NCI-H1694 (cell line): ENCODE results near the gene UNC13C.

Source experiments
- DNase-seq: peaks from one replicate; lab custom pipeline; 2025; lab: John Stamatoyannopoulos, UW

The UNC13C gene

DNA sequence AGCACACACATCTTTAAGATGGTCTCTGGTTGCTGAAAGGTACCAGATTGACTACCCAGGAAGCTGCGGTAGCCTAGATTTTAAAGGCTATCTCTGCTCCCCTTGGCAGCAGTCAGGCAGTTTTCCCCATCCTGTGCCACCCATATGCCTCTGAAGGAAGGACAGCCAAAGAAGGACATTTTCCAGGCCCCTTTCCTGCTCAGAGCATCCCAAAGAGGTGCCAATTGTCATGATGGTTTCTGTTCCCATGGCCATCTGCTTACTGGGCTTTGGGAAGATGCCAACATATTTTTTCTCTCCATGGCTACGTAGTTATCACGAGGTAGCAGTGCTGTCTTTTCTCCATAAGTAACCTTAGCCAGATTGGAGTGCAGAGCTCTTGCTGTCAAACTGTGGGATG is 39.7 kb downstream of the UNC13C start:
- DNase-seq, result no peak

DNA sequence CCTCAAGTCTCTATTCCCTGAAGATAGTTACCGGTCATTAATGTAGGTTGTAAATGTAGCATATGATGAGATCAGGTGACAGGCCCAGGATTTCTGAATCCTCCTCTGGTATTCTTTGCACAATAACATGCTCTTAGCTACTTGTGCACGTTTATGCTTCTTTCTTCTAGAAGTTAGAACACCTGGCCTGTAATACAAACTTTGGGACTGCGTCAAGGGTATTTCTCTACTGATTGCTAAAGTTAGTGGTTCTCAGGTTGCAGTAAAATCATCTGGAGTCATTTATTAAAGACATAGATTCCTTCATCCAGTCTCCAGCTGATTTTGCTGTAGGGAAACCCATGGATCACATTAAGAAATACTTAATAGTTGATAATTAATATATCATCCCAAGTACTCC is 48.0 kb downstream of the UNC13C start:
- DNase-seq, result no peak

- no peak for DNase-seq
Measured at GRCh38 chr15:54026891-54027290, 48.6 kb downstream of the UNC13C start.

- no peak for DNase-seq
Measured at GRCh38 chr15:54029081-54029480, 50.8 kb downstream of the UNC13C start.

DNA sequence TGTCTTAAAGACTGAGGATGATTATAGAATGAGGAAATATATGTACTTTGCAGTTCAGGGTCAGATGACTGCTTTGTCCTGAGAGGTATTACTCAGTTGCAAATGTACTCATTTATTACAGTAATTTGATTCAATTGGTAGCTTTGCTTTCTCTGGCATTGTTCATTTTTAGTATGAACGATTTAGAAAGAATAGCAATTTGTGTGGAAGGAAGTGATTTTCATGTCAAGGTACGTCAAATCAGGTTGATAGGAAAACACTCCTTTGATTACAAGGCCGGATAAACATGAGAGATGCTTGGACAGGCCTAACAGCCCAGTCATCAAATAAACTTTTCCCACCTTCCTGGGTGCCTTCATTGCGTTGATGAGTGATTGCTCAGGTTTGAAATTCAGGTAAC is 53.8 kb downstream of the UNC13C start:
- no peak for DNase-seq

GRCh38 chr15:54033356-54033860 is 55.2 kb downstream of the UNC13C start:
- no peak for DNase-seq

DNA sequence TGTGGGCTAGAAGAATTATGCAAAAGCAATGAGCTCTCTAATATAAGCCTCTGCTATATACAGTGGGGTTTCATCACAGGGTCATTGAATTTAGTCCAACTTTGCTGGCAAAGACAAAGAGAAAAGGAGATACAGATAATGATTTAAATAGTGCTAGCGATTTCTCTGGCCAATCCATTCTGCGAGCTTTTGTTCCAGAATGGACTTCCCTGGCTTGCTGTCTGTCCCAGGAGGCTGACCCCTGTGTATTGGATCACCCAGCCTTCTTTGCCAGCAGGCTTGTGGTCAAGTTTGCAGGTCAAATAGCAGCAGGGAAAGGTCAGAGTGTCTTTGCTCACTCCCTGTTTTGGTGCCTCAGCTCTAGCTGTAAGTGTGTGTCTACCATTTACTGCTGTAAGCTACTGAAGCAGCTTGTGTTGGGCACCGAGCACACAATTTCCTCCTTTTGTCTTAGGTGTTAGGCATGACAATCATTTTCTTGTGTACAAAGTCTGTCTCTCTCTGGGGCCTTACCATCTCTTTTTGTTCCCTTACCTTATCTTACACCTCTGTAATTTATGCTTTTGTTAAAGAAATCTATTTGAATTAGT is 55.7 kb downstream of the UNC13C start:
- DNase-seq, result no peak

GRCh38 chr15:54035616-54036015 is 57.4 kb downstream of the UNC13C start:
- DNase-seq, result no peak

DNA sequence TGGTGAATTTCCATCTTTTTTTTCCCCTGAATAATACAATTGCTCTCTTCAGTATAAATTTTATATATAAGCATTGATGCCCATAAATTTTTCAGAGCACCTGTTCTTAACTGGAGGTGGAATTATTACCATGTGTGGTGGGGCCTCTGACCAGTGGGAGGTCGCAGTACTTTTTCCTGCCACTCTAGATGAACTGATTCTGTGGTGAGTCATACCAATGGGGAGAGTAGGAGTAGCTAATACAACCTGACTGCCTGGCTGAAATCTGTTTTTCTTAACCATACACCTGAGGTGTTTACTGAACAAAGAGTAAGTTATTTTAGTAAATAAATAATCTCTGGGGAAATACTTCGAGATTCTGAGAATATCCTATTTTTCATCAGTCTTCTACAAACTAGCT is 67.2 kb downstream of the UNC13C start:
- DNase-seq, result no peak

- no peak for DNase-seq
Measured at GRCh38 chr15:54046093-54046492, 67.9 kb downstream of the UNC13C start.

- DNase-seq, result no peak
Measured at GRCh38 chr15:54064365-54064764, 86.1 kb downstream of the UNC13C start.

DNA sequence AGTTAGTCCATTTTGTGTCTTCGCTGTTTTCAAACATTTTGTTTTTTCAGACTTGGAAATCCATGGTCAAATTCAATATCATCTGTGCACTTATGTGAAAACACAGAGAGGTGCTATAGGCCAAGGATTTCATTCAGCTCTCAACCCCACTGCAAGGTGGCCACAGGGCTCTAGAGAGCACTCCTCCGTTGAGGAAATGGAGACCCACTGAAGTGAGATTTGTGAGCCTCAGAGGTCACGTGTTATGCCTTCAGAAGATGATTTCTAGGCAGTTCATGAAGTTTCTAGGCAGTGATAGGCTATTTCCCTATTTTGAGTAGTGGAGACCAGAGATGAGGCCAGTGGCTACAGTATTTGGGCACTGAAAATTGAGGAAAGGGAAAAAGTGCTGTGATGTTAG is 88.2 kb downstream of the UNC13C start:
- no peak for DNase-seq

GRCh38 chr15:54082836-54083492 is 104.7 kb downstream of the UNC13C start:
- no peak for DNase-seq

DNA sequence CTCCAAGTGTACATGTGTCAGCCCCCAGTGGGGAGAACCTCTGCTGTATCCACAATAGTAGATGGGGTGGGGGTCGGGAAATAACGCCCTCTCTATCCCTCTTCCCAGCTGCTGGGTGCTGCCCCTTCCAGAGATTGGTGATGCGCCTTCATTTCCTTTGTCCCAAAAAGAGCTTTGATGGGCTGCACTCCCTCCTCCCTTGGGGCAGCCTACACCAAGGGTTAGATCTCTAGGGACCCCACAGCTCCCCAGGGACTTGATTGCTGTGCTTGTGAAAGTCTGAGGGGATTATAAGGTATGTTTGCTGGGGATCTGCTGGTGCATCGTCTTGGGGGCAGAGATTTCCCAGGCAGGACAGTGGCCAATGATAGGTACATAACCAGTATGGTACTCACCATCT is 105.3 kb downstream of the UNC13C start:
- no peak for DNase-seq

GRCh38 chr15:54083991-54084390 is 105.8 kb downstream of the UNC13C start:
- no peak for DNase-seq

GRCh38 chr15:54088837-54089236 is 110.6 kb downstream of the UNC13C start:
- no peak for DNase-seq

- no peak for DNase-seq
Measured at GRCh38 chr15:54089776-54090175, 111.5 kb downstream of the UNC13C start.

DNA sequence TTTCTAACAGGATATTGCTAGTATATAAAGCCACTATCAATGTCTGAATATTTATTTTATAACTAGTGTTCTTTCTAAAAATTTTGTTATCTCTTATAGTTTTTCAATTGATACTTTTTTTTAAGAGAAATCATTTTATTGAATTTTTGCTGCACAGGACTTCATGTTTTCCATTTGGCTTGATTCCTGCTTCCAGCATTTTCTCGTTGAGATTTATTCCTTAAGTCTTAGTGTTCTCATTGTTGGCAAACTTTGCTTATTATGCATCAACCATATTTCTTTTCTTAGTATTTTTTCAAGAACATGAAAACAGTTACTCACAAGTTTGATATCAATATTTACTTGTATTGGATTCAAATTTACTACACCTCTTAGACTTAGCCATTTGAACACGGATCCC is 113.4 kb downstream of the UNC13C start:
- DNase-seq, result no peak

- no peak for DNase-seq
Measured at GRCh38 chr15:54094661-54095060, 116.4 kb downstream of the UNC13C start.

GRCh38 chr15:54097019-54097418 is 118.8 kb downstream of the UNC13C start:
- DNase-seq, result no peak

GRCh38 chr15:54099010-54099409 is 120.8 kb downstream of the UNC13C start:
- DNase-seq, result no peak

- DNase-seq, result no peak
Measured at GRCh38 chr15:54101664-54102270, 123.5 kb downstream of the UNC13C start.

GRCh38 chr15:54102704-54103103 is 124.5 kb downstream of the UNC13C start:
- DNase-seq, result no peak

DNA sequence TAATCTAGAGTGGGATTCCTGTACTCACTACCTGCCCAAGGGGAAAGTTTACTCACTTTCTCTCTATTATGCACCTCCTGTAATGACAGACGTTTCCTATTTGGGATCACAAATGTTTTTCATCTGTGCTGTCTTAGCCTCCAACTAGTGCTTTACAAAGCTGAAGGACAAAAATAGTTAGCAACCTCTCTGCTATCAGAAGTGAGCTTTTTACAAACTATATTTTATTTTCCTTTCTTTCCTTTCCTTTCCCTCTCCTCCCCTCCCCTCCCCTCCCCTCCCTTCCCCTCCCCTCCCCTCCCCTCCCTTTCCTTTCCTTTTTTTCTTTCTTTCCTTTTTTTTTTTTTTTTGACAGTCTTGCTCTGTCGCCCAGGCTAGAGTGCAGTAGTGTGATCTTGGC is 130.8 kb downstream of the UNC13C start:
- no peak for DNase-seq
